ENCODE data around the gene TMEM176A.

The TMEM176A gene

DNA sequence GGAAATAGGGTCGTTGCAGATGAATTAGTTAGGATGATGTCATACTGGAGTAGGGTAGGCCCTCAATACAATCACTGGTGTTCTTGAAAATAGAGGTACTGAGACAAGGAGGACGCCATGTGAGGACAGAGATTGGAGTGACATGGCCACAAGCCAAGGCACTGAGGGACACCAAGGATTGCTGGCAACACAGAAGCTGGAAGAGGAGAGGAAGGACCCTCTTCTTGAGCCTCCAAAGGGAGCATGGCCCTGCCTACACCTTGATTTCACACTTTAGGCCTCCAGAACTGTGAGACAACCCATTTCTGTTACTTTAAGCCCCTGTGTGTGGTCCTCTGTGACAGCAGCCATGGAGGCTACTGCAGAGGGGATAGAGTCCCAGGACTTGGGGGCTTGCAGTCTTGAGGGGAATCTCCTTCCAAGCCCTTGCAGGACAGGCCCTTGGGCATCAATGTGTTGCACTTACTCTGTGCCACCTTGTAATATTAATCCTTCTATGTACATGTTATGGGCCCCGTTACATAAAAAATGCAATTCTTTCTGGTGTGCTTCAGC lies 48.1 kb downstream of the TMEM176A start:
- ATAC-seq = no peak
- TF ChIP-seq ZNF565 (CRISPR knock-in tag; conservative IDR thresholded peaks at IDR 0.05; ENCODE audit: low read depth) = no peak
- no peak for TF ChIP-seq GLIS3 (CRISPR knock-in tag; IDR thresholded peaks at IDR 0.05)
- TF ChIP-seq TCF4 (CRISPR knock-in tag; IDR thresholded peaks at IDR 0.05; ENCODE audit: borderline replicate concordance) = no peak
- no peak for TF ChIP-seq SNAI2 (CRISPR knock-in tag; IDR thresholded peaks at IDR 0.05)
- TF ChIP-seq ISL1 (CRISPR knock-in tag; IDR thresholded peaks at IDR 0.05) = no peak
- TF ChIP-seq PPARA (CRISPR knock-in tag; IDR thresholded peaks at IDR 0.05; ENCODE audit: borderline replicate concordance) = no peak
- no peak for TF ChIP-seq ZNF8 (CRISPR knock-in tag; IDR thresholded peaks at IDR 0.05)
- no peak for TF ChIP-seq ZFP3 (CRISPR knock-in tag; IDR thresholded peaks at IDR 0.05)
- no peak for TF ChIP-seq CSDC2 (CRISPR knock-in tag; IDR thresholded peaks at IDR 0.05)
- no peak for TF ChIP-seq ZFP30 (CRISPR knock-in tag; IDR thresholded peaks at IDR 0.05)

DNA sequence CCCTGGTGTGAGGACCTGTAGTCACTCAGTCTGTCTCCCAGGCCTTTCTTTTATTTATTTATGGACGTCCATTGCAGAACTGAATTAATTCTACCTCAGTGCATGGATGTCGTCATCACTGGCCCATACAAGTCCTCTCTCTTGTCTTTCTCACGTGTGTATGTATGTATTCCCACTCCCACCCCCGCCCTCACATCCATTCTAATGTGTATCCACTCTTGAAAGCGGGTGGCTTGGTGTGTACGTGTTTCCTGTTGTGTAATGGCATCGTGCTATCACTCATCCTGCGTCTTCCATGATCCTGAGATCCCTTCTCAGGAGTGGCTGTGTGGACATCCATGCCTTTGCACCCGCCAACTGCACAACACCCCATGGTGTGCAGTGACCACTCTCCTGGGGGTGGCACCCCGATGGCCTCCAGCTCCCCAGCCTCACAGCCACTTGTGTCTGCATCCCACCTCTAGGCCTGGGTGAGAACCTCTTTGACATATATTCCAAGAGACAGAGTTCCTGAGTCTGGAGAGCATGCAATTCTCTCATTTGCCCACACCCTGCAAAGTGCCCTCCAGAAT lies 48.7 kb downstream of the TMEM176A start:
- TF ChIP-seq PPARA (CRISPR knock-in tag; IDR thresholded peaks at IDR 0.05; ENCODE audit: borderline replicate concordance) (no peak), TOX (CRISPR knock-in tag; IDR thresholded peaks at IDR 0.05; ENCODE audit: borderline replicate concordance) (no peak), OSR1 (CRISPR knock-in tag; IDR thresholded peaks at IDR 0.05) (no peak), SNAI2 (CRISPR knock-in tag; IDR thresholded peaks at IDR 0.05) (no peak), CSRNP3 (CRISPR knock-in tag; IDR thresholded peaks at IDR 0.05) (no peak), ZNF8 (CRISPR knock-in tag; IDR thresholded peaks at IDR 0.05) (no peak), GLIS3 (CRISPR knock-in tag; IDR thresholded peaks at IDR 0.05) (no peak)
- no peak for ATAC-seq

DNA sequence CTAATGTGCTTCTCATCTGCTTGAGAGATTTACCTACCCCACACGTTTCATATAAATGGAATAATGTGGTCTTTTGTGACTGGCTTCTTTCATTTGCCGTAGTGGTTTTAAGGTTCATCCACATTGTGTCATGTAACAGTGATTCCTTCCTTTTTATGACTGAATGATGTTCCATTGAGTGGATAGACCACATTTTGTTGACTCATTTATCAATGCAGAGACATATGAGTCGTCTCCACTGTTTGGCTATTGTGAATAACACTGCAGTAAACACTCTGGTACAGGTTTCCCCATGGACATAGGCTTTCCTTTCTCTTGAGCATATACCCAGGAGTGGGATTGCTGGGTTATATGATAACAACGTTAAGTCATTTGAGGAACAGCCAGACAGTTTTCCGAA lies 49.7 kb downstream of the TMEM176A start:
- TF ChIP-seq CSRNP3 (CRISPR knock-in tag; IDR thresholded peaks at IDR 0.05) (no peak), PATZ1 (CRISPR knock-in tag; IDR thresholded peaks at IDR 0.05; ENCODE audit: borderline replicate concordance) (no peak), GLIS3 (CRISPR knock-in tag; IDR thresholded peaks at IDR 0.05) (no peak), RARB (CRISPR knock-in tag; IDR thresholded peaks at IDR 0.05) (no peak), CSDC2 (CRISPR knock-in tag; IDR thresholded peaks at IDR 0.05) (no peak)
- no peak for ATAC-seq

DNA sequence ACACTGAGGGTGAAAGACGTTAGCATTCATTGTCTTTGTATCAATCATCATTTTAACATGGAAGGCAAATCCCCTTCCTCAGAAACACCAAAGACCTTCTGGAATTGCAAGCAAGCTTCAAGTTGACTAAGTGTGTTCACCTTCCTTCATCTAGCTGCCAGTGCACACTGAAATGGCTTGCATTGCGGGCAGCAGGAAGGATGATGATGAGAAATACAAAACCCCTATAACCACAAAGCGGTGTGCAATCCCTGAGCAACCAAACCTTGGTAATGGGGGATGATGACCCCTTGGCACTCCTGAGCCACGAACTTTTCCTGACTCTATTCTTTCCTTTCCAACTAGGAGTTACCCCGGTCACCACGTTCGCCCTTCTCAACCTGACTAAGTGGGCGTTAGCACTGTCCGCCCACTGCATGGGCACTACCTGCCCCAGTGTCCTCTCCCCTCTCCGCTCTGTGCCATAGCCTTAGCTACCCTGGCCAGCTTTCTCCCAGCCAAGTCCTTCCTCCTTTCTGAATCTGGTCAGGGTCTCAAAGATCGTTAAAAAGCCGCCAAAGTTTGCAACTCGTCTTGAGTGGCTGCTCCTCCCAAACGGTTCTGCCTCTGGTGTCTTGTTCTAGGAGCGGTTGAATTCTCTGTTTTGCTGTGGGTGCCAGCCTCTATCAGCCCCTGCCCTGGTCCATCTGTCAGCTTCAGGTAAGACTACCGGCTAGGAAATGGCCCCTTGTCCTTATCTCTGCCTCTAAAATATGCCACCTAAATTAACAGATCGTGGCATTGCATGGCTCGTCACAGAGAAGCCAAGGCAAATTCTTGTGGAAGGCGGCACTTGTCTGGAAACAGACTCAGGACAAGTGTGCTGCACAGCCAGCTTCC lies 51.2 kb downstream of the TMEM176A start:
- no peak for ATAC-seq
- TF ChIP-seq, protein P1, sequence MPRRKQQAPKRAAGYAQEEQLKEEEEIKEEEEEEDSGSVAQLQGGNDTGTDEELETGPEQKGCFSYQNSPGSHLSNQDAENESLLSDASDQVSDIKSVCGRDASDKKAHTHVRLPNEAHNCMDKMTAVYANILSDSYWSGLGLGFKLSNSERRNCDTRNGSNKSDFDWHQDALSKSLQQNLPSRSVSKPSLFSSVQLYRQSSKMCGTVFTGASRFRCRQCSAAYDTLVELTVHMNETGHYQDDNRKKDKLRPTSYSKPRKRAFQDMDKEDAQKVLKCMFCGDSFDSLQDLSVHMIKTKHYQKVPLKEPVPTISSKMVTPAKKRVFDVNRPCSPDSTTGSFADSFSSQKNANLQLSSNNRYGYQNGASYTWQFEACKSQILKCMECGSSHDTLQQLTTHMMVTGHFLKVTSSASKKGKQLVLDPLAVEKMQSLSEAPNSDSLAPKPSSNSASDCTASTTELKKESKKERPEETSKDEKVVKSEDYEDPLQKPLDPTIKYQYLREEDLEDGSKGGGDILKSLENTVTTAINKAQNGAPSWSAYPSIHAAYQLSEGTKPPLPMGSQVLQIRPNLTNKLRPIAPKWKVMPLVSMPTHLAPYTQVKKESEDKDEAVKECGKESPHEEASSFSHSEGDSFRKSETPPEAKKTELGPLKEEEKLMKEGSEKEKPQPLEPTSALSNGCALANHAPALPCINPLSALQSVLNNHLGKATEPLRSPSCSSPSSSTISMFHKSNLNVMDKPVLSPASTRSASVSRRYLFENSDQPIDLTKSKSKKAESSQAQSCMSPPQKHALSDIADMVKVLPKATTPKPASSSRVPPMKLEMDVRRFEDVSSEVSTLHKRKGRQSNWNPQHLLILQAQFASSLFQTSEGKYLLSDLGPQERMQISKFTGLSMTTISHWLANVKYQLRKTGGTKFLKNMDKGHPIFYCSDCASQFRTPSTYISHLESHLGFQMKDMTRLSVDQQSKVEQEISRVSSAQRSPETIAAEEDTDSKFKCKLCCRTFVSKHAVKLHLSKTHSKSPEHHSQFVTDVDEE (CRISPR knock-in tag; IDR thresholded peaks at IDR 0.05) = no peak
- TF ChIP-seq OSR1 (CRISPR knock-in tag; IDR thresholded peaks at IDR 0.05) = no peak
- no peak for TF ChIP-seq ARNTL (CRISPR knock-in tag; IDR thresholded peaks at IDR 0.05; ENCODE audit: borderline replicate concordance, low read depth)
- TF ChIP-seq, protein P2, sequence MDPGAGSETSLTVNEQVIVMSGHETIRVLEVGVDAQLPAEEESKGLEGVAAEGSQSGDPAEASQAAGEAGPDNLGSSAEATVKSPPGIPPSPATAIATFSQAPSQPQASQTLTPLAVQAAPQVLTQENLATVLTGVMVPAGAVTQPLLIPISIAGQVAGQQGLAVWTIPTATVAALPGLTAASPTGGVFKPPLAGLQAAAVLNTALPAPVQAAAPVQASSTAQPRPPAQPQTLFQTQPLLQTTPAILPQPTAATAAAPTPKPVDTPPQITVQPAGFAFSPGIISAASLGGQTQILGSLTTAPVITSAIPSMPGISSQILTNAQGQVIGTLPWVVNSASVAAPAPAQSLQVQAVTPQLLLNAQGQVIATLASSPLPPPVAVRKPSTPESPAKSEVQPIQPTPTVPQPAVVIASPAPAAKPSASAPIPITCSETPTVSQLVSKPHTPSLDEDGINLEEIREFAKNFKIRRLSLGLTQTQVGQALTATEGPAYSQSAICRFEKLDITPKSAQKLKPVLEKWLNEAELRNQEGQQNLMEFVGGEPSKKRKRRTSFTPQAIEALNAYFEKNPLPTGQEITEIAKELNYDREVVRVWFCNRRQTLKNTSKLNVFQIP (CRISPR knock-in tag; IDR thresholded peaks at IDR 0.05; ENCODE audit: borderline replicate concordance, low read depth) = no peak
- no peak for TF ChIP-seq PATZ1 (CRISPR knock-in tag; IDR thresholded peaks at IDR 0.05; ENCODE audit: borderline replicate concordance)
- no peak for TF ChIP-seq CREB5 (CRISPR knock-in tag; IDR thresholded peaks at IDR 0.05; ENCODE audit: low read depth)
- TF ChIP-seq CSDC2 (CRISPR knock-in tag; IDR thresholded peaks at IDR 0.05) = no peak
- TF ChIP-seq SNAI2 (CRISPR knock-in tag; IDR thresholded peaks at IDR 0.05) = no peak
- TF ChIP-seq RARB (CRISPR knock-in tag; IDR thresholded peaks at IDR 0.05) = no peak
- TF ChIP-seq ZNF565 (CRISPR knock-in tag; conservative IDR thresholded peaks at IDR 0.05; ENCODE audit: low read depth) = no peak
- TF ChIP-seq ZNF8 (CRISPR knock-in tag; IDR thresholded peaks at IDR 0.05) = no peak
- no peak for TF ChIP-seq GLIS3 (CRISPR knock-in tag; IDR thresholded peaks at IDR 0.05)
- no peak for TF ChIP-seq TOX (CRISPR knock-in tag; IDR thresholded peaks at IDR 0.05; ENCODE audit: borderline replicate concordance)

Data from SK-N-SH treated with all-trans-retinoic acid at 6 μM for 48 hours (cell line).